Measurements from ENCODE around the gene STRAP. TPM values are rescaled to one million over a fixed set of nuclear protein-coding genes. Genes with fewer than 3 reads are reported as not detected.

Gene STRAP
- total RNA-seq, 4 donors from 2014 or later: 26.5 to 38.8 (median 34.7) TPM

- no peak for DNase-seq
- no peak for TF ChIP-seq POLR2A (IDR thresholded peaks at IDR 0.05)
- TF ChIP-seq, protein P1, sequence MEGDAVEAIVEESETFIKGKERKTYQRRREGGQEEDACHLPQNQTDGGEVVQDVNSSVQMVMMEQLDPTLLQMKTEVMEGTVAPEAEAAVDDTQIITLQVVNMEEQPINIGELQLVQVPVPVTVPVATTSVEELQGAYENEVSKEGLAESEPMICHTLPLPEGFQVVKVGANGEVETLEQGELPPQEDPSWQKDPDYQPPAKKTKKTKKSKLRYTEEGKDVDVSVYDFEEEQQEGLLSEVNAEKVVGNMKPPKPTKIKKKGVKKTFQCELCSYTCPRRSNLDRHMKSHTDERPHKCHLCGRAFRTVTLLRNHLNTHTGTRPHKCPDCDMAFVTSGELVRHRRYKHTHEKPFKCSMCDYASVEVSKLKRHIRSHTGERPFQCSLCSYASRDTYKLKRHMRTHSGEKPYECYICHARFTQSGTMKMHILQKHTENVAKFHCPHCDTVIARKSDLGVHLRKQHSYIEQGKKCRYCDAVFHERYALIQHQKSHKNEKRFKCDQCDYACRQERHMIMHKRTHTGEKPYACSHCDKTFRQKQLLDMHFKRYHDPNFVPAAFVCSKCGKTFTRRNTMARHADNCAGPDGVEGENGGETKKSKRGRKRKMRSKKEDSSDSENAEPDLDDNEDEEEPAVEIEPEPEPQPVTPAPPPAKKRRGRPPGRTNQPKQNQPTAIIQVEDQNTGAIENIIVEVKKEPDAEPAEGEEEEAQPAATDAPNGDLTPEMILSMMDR (IDR thresholded peaks at IDR 0.05): no peak
- no peaks in the 10 kb centered on the region for H3K36me3 ChIP-seq
- H3K27me3 ChIP-seq: no peaks in the 10 kb centered on the region
- no peaks in the 10 kb centered on the region for H3K4me1 ChIP-seq
- no peak overlapping the region for H3K27ac ChIP-seq
- no peak overlapping the region for H3K4me3 ChIP-seq
- no peaks in the 10 kb centered on the region for H3K9me3 ChIP-seq
Observed at GRCh38 chr12:15918066-15918465, 35.9 kb downstream of the STRAP start.

GRCh38 chr12:15919418-15919817 is 37.2 kb downstream of the STRAP start:
- DNase-seq: no peak
- H3K9me3 ChIP-seq: no peaks in the 10 kb centered on the region
- no peak overlapping the region for H3K27ac ChIP-seq
- H3K36me3 ChIP-seq: no peaks in the 10 kb centered on the region
- H3K27me3 ChIP-seq: no peaks in the 10 kb centered on the region
- TF ChIP-seq, protein P1 (IDR thresholded peaks at IDR 0.05): no peak
- TF ChIP-seq POLR2A (IDR thresholded peaks at IDR 0.05): no peak
- no peak overlapping the region for H3K4me3 ChIP-seq
- H3K4me1 ChIP-seq: no peaks in the 10 kb centered on the region

DNA sequence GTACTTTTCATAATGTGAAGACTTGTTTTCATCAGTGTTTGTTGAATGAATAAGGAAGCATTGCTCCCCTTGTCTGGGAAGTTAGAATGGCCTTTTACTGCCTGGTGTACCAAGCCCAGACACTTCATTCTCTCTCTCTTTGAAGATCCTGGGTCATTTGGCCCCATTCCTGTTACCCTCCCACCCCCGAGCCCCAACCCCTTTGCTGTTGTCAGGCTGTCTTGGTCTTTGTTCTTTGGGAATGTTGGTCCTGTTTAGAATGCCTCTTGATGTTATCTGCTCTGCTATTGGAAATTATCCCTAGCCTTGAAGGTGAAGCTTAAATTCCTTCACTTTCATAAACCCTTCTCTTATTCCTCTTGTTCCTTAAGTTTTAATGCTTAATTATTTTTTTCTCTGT is 42.8 kb downstream of the STRAP start:
- no peaks in the 10 kb centered on the region for H3K36me3 ChIP-seq
- no peak overlapping the region for H3K27ac ChIP-seq
- no peak for DNase-seq
- H3K27me3 ChIP-seq: no peaks in the 10 kb centered on the region
- TF ChIP-seq, protein P1 (IDR thresholded peaks at IDR 0.05): no peak
- TF ChIP-seq POLR2A (IDR thresholded peaks at IDR 0.05): no peak
- no peaks in the 10 kb centered on the region for H3K9me3 ChIP-seq
- H3K4me1 ChIP-seq: no peaks in the 10 kb centered on the region
- no peak overlapping the region for H3K4me3 ChIP-seq

DNA sequence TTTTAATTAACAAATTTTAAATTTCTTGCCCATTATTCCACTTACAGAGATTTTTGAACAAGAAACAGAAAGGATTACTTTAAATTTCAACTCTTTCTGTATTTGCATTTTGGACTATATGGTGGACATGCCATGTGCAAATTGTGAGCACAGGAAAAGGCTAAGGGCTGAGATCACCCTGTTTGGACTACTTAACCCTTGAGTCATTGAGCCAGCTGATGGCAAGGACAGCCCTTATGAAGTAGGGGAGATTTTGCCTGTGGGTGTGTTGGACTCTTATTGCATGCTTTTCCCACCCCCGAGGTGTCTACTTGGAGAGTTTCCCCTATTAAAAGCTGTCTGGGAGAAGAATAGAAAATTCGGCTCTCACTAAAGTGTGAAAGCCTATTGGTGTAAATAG is 46.2 kb downstream of the STRAP start:
- H3K4me3 ChIP-seq: no peak overlapping the region
- no peak overlapping the region for H3K27ac ChIP-seq
- H3K4me1 ChIP-seq: no peaks in the 10 kb centered on the region
- H3K36me3 ChIP-seq: no peaks in the 10 kb centered on the region
- no peaks in the 10 kb centered on the region for H3K27me3 ChIP-seq
- DNase-seq: no peak
- TF ChIP-seq POLR2A (IDR thresholded peaks at IDR 0.05): no peak
- TF ChIP-seq, protein P1 (IDR thresholded peaks at IDR 0.05): no peak
- H3K9me3 ChIP-seq: no peaks in the 10 kb centered on the region

- no peaks in the 10 kb centered on the region for H3K27me3 ChIP-seq
- H3K27ac ChIP-seq: no peak overlapping the region
- no peaks in the 10 kb centered on the region for H3K4me1 ChIP-seq
- TF ChIP-seq POLR2A (IDR thresholded peaks at IDR 0.05): no peak
- TF ChIP-seq, protein P1 (IDR thresholded peaks at IDR 0.05): no peak
- H3K9me3 ChIP-seq: no peaks in the 10 kb centered on the region
- no peak overlapping the region for H3K4me3 ChIP-seq
- no peaks in the 10 kb centered on the region for H3K36me3 ChIP-seq
- DNase-seq: no peak
Observed at GRCh38 chr12:15928870-15929571, 46.8 kb downstream of the STRAP start.
